Liver (tissue), 3 donors: ENCODE results near the gene DDX50.

ENCODE experiments used
- EGR1 ChIP-seq, 2 donors: IDR thresholded peaks; 2 replicates each; pipeline ENCODE4 v1.6.1; 2016 to 2018; ENCODE audit warnings: antibody characterized with exemption in 2 of 2, low read depth in 2 of 2
- GABPA ChIP-seq, 2 donors: IDR thresholded peaks in 1 of 2; conservative IDR thresholded peaks in 1 of 2; 2 replicates each; pipeline ENCODE4 v1.6.1; 2016; ENCODE audit warnings: antibody characterized with exemption in 2 of 2, mild to moderate bottlenecking in 1 of 2, moderate library complexity in 1 of 2
- JUND ChIP-seq, 2 donors: IDR thresholded peaks; 2 replicates each; pipeline ENCODE4 v1.6.1; 2016; ENCODE audit warnings: antibody characterized with exemption in 2 of 2
- RAD21 ChIP-seq, 2 donors: IDR thresholded peaks; 2 replicates each; pipeline ENCODE4 v1.6.1; 2016; ENCODE audit warnings: antibody characterized with exemption in 2 of 2, mild to moderate bottlenecking in 2 of 2
- SP1 ChIP-seq: IDR thresholded peaks from 2 replicates; pipeline ENCODE4 v1.6.1; 2018; ENCODE audit warnings: antibody characterized with exemption, mild to moderate bottlenecking
- TAF1 ChIP-seq: conservative IDR thresholded peaks from 2 replicates; pipeline ENCODE4 v1.6.1; 2016; ENCODE audit warnings: antibody characterized with exemption, mild to moderate bottlenecking
- TF ChIP-seq, protein P1 (sequence below): fragments of 150-350 bp; IDR thresholded peaks from 2 replicates; pipeline ENCODE4 v1.5.1; 2017; ENCODE audit warnings: improper control_type of control experiment, low read depth, low read length; ENCODE audit not compliant: missing input control
- TF ChIP-seq, protein P2 (sequence below): IDR thresholded peaks from 2 replicates; pipeline ENCODE4 v1.6.1; 2016; ENCODE audit warnings: antibody characterized with exemption
- TF ChIP-seq, protein P3 (sequence below): IDR thresholded peaks from 2 replicates; pipeline ENCODE4 v1.6.1; 2016; ENCODE audit warnings: antibody characterized with exemption
- donor health status: healthy.
- donor health status: healthy.

DNA sequence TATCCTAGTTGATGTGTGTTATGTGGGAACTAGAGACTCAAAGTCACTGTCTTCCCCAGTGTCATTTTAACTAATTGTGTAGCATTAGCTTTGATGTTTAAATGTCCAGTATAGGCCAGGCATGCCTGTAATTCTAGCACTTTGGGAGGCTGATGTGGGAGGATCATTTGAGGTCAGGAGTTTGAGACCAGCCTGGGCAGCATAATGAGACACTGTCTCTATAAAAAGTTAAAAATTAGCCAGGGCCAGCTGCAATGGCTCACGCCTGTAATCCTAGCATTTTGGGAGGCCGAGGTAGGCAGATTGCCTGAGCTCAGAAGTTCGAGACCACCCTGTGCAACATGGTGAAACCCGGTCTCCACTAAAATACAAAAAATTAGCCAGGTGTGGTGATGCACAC is 24.4 kb downstream of the DDX50 start:
- TF ChIP-seq, protein P1, sequence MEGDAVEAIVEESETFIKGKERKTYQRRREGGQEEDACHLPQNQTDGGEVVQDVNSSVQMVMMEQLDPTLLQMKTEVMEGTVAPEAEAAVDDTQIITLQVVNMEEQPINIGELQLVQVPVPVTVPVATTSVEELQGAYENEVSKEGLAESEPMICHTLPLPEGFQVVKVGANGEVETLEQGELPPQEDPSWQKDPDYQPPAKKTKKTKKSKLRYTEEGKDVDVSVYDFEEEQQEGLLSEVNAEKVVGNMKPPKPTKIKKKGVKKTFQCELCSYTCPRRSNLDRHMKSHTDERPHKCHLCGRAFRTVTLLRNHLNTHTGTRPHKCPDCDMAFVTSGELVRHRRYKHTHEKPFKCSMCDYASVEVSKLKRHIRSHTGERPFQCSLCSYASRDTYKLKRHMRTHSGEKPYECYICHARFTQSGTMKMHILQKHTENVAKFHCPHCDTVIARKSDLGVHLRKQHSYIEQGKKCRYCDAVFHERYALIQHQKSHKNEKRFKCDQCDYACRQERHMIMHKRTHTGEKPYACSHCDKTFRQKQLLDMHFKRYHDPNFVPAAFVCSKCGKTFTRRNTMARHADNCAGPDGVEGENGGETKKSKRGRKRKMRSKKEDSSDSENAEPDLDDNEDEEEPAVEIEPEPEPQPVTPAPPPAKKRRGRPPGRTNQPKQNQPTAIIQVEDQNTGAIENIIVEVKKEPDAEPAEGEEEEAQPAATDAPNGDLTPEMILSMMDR, result no peak
- no peak for TF ChIP-seq TAF1
- TF ChIP-seq, protein P2, sequence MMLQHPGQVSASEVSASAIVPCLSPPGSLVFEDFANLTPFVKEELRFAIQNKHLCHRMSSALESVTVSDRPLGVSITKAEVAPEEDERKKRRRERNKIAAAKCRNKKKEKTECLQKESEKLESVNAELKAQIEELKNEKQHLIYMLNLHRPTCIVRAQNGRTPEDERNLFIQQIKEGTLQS, result no peak
- no peak for TF ChIP-seq SP1
- TF ChIP-seq EGR1 (IDR thresholded peaks at IDR 0.05; ENCODE audit: low read depth in 2 of 2), result no peak
- TF ChIP-seq JUND (IDR thresholded peaks at IDR 0.05), result no peak
- TF ChIP-seq, protein P3, sequence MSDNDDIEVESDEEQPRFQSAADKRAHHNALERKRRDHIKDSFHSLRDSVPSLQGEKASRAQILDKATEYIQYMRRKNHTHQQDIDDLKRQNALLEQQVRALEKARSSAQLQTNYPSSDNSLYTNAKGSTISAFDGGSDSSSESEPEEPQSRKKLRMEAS, result no peak
- TF ChIP-seq GABPA (IDR thresholded peaks at IDR 0.05 in 1 of 2, conservative IDR thresholded peaks at IDR 0.05 in 1 of 2), result no peak
- TF ChIP-seq RAD21 (IDR thresholded peaks at IDR 0.05), result no peak
